DMS 273 (cell line): ENCODE data around the gene ABCD1.
"Not testable (repeated sequence)": the region's sequence is repeated elsewhere in the genome, so short reads cannot be mapped to it uniquely, and the experiment has no call there.

Experiments
- DNase-seq: peaks from one replicate; lab custom pipeline; 2025; ENCODE audit not compliant: unreplicated experiment; lab: John Stamatoyannopoulos, UW

Gene ABCD1

DNA sequence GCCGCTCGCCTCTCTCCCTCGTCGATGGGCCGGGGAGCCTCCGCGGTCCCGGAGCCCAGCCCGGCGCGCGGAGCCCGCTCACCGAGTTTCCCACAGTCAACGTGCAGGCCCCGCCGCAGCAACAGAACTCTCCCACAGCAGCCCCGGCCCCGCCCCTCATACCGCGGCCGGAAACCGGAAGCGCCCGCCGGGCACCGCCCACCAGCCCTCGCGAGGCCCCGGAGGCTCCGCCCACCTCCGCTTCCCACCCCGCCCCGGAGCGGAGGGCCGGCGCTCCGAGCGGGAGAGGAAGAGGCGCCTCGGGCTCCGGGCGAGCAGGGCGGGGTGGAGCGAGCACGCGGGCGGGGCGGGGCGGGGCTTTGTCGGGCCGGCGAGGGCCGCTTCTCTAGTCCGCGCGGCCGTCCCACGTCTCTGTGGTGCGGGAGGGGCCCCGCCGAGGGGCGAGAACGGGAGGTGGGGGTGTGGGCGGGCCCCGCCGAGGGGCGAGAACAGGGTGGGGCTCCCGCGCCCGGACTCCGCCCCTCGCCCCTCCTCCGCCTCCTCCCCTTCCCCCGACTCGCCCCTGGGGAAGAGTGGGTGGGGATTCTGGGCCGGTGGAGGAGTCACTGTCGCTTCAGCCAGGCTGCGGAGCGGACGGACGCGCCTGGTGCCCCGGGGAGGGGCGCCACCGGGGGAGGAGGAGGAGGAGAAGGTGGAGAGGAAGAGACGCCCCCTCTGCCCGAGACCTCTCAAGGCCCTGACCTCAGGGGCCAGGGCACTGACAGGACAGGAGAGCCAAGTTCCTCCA lies at the start of gene ABCD1, which contains the start of gene BCAP31:
TSS of gene ABCD1 (plus strand) at position 605 of the 787 bp plus-strand sequence. CDS start 411 bp downstream, outside the sequence.
TSS of gene BCAP31 (minus strand) at position 136 of the 787 bp plus-strand sequence. CDS start 1,143 bp downstream, outside the sequence.
- DNase-seq: peak; percentile 98

DNA sequence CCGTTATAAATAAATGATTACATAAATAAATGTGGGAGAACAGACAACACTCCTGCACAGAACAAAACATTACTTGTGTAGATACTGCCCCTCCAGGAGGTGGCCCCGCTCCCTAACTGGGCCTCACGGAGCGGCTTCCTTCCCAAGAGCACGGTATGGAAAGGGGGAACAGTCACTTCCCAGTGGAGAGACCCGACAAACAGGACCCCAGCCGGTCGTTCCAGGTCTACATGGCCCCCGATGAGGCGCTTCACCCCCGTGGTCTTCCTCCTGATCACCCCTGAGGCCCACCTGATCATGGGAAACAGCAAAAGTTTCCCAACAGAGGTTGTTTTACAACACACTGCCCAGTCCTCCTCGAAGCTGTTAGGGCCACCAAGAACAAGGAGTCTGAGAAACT lies 43.5 kb upstream of the ABCD1 start:
- DNase-seq: no peak

DNA sequence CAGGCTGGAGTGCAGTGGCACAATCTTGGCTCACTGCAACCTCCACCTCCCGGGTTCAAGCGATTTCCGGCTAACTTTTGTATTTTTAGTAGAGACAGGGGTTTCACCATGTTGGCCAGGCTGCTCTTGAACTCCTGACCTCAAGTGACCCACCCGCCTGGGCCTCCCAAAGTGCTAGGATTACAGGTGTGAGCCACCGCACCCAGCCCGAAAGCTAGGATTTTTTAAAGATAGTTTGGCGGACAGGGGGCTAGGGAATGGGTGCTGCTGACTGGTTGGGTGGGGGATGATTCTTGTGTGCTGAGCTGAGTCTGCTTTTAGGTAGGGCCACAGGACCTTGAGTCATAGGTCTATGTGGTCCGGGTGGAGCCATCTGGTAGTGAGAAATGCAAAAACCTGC lies 41.2 kb upstream of the ABCD1 start:
- DNase-seq: not testable (repeated sequence)

DNA sequence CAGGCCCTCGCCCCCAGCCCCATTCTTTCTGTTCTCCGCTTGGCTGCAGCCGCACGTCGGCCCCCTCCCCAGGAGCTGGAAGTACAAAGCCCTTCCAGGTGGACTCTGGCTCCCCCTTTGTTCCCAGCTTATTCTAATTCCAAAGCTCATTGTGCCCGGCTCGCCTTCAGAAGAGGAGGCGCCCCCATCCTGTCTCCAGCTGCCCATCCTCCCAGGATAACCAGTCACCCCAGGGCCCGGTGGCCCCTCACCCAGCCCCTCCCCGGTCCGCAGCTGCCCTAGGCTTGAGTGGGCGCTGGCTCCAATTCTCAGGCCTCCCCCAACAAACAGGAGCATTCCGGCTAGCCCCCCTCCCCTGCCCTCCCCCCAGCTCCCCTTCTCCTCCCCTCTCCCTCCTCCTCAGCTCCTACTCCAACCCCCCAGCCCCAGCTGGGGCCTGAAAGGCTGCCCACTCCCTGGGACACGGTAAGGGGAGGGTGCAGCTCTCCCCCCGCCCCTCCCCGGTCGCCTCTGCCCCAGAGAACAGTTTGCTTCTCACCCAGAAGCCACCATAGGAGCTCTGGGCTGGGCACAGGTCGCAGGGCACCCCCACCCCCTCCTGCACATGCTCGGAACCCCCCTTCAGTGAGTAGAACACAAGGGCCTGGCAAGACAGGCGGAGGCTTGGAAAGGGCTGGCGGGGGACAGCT lies 40.0 kb upstream of the ABCD1 start:
- DNase-seq: no peak

DNA sequence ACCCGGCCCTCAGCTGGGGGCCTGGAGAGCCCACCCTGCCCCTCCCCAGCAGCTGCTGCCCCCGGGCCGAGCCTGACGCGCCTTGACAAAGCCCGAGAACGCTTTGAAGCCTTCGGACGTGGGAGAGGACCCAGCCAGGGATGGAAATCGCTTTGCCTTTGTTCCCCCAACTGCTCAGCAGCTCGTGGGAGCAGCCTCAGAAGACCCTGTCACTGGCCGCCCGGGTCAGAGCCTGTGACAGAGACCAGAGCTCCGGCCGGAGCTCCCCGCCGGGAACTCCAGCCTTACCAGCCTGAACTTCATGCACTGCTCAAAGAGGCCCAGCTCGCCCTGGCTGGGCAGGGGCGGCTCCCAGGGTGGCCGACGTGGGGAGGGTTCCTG lies 39.5 kb upstream of the ABCD1 start:
- DNase-seq: no peak

DNA sequence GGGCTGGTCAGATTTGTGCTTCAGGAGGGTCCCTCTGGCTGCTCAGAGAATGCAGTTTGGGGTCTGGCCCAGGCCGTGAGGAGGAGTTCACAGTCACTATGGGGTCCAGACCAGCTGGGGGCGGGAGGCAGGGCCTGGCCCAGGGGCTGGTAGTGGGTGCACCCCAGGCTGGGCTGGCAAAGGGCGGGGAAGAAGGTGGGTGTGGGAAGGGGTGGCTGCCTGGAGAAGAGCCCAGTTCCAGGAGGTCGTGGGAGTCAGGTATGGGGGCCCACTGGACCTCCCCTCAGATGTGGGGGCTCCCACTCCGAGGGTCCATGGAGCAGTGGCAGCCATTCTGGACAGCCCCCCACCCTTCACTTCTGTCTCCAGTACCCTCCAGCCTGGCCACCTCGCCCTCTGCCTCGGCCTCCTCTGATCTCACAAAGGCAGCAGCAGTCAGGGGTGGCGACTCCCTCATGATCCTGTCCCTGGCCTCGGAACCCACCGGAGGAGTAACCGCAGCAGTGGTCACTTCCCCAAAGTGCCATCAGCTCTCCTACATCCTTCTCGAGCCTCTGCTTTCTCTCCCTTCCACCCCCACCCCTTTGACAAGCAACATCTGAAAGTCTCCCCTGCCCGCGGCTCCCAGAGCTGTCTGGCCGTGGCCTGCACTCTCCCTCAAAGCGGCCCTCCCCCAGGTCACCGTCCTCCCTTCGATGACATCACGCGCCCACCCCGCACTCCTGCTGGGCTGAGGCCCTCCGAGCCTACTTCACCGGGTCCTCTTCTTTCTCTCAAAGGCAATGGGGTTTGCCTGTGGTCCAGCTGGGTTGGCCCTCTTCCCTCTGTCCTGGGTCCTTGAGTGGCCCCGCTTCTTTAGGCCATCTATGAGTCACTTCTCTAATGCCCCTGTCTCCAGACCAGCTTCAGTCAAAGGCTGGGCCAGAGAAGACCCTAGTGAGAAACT lies 38.6 kb upstream of the ABCD1 start:
- no peak for DNase-seq

DNA sequence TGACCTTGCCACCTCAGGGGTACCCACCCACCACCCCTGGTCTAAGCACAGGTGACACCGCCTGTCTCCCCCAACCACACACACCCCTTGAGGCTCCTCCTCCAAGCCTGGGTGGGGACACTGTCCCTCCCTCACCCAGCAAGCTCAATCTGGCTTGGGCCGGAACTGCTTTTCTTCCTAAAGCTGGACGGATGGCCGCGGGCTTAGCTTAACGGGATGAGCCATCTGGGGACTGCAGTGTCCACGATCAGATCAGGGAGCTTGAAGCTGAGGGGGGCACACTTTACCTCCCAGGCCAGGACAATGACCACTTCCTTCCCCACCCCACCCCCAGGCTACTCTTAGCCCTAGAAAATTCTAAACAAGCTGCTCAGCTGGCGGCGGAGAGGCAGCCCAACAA lies 37.9 kb upstream of the ABCD1 start:
- DNase-seq: no peak

DNA sequence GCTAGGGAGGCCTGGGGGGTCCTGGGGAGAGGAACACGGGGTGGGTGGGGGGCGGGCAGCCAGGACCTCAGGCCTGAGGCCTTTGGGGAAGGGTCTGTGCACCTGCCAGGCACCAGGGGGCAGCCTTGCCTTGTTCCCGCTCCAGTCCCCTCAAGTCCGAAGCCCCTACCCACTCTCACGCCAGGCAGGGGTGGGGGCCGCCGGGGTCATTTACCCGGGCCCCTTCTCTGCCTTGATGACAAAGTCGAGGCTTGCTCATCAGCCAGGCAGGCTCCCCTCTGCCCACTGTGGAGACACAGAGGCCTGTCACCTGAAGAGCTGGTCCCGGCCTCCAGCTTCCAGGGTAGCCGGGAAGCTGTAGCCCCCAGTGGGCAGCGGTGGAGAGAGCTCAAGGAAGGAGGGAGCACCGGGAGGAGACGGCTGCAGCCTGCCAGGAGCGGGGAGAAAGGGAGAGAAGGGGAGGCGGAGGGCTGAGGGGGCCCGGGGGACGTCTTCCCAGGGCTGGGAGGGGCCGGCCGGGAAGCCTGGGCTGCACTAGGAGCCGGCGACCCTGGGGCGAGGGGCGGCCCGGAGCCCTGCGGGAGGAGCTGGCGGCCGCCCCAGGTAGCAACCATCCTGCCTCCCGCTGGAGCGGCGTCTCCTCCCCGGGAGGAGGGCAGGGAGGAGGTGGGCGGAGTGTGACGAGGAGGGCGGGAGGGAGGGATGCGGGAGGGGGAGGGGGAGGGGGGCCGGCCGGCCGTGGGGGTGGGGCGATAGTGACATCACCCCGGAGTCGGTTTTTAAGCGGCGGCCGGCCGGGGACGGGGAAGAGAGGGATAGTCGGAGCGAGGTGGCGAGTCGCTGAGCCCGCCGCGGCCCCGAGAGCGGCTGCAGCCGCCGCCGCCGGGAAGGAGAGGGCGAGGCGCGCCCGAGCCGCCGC lies 37.3 kb upstream of the ABCD1 start, which contains the start of gene SLC6A8:
TSS of gene SLC6A8 (plus strand) at position 806 of the 919 bp plus-strand sequence. CDS start 649 bp downstream, outside the sequence.
- DNase-seq: peak; percentile 85

DNA sequence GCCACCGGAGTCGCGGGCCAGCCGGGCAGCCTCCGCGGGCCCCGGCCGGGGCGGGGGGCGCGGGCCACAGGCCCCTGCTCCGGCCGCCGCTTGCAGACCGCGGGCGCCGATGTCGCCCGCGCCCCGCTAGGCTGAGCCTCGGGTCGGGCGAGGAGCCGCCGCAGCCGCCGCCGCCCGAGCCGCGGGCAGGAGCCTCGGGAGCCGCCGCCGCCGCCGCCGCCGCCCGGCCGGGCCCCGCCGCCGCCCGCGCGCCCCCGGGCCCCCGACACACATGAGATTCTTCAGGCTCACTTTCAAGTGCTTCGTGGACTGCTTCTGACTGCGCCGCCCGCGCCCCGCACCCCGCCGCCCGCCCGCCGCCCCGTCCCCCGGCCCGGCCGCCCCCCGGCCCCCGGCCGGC lies 36.6 kb upstream of the ABCD1 start:
- DNase-seq: no peak

DNA sequence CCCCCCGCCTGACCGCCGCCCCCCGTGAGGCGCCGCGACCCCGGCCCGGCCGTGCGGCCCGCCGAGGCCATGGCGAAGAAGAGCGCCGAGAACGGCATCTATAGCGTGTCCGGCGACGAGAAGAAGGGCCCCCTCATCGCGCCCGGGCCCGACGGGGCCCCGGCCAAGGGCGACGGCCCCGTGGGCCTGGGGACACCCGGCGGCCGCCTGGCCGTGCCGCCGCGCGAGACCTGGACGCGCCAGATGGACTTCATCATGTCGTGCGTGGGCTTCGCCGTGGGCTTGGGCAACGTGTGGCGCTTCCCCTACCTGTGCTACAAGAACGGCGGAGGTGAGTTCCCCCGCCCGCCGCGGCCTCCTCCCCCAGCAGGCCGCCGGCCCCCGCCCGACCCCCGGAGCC lies 36.1 kb upstream of the ABCD1 start:
- no peak for DNase-seq

DNA sequence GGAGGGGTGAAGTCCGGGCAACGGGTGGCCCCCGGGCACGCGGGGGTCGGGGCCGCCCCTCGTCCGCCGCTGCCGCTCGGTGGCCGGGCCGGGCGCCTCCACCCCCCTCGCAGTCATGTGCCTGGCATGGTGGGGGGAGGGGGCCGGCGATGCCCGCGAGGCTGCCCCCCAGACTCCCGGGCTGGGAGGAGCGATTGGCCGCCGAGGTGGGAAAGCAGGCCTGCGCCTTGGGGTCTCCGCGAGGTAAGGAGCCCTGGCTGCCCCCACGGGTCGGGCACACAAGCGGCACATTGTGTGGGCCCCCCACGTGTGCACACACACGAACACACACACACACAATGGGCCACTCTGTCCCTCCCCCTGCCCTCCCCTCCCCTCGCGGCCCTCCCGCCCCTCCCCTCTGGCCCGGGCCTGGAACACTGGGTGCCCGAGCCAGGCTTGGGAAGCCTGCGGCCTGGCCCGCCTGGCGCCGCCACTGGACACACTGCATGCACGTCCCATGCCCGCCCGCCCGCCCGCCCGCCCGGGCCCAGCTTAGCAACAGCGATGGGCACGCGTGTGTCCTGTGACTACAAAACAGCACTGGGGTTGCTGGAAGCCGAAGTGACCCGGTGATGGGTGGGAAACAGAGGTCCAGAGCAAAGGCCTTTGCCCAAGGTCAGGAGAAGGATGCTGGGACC lies 35.6 kb upstream of the ABCD1 start:
- peak; percentile 56 for DNase-seq

DNA sequence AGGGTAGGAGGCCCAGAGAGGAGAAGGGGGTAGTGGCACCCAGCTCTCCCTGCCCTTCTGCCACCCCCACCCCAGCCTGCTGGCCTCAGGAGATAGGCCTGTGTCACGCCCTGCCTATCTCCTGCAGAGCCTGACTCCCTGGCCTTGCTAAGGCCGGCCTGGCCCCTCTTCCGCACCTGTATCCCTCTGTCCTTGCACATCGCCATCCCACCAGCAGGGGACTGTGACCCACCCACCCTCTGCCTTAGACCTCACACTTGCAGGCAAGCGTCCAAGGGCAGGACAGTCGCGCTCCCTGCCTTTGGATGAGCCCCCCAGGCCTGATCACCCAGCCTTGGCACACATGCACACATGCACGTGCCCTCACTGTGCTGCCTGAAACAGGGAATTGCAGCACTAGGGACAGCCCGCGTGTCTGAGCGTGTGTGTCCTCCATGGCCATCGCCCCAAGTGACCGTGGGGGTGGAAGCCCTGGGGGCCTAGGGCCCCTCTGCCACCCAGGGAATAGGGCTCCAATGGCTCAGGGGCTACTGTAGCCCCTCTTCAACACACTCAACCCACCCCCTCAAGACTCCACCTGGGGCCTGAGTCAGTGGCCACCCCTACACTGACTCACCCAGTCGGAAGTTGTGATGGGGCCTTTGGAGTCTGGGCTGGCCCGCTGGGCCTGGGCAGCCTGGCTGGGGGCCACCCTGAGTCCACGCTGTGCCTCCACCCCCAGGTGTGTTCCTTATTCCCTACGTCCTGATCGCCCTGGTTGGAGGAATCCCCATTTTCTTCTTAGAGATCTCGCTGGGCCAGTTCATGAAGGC lies 34.8 kb upstream of the ABCD1 start:
- DNase-seq: peak; percentile 48

DNA sequence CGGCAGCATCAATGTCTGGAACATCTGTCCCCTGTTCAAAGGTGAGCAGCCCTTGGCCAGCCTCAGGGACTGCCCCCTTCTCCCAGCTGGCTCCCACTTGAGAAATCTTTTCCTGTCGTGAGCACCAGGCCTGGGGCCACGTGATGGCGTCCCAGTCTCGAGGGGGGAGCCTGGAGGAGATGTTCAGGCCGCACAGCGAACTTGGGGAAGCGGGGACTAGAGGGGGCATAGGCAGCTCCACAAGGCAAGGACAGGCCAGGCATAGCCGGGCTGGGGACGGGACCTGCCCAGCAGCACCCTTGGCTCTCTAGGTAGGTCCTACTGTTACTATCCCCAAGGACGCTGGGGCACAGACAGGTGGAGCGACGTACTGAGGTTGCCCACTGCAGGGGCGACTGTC lies 34.2 kb upstream of the ABCD1 start:
- DNase-seq: no peak

DNA sequence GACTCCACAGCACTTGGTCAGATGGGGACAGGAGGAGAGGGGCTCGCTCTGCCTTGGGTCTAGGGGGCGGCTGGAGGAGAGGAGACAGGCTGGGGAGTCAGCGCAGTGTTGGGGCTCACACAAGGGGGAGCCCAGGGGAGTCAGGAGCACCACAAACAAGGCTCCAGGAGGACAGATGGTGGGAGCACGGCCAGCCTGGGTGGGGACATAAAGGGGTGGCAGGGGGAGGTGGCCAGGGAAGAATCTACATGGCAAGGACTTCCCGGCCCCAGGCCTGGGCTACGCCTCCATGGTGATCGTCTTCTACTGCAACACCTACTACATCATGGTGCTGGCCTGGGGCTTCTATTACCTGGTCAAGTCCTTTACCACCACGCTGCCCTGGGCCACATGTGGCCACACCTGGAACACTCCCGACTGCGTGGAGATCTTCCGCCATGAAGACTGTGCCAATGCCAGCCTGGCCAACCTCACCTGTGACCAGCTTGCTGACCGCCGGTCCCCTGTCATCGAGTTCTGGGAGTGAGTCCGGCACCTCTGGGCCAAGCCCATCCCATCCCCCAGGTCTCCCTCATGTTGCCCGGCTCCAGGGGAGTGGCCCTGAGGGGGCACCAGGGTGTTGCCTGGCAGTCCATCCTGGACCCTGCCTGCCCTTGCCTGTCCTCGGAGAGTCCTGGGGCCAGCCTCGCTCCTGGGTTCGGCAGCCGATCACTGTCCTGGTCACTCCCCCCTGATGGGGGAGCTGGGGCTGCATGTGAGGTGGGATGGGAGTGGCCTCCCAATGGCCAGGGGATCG lies 33.4 kb upstream of the ABCD1 start:
- DNase-seq: not testable (repeated sequence)

DNA sequence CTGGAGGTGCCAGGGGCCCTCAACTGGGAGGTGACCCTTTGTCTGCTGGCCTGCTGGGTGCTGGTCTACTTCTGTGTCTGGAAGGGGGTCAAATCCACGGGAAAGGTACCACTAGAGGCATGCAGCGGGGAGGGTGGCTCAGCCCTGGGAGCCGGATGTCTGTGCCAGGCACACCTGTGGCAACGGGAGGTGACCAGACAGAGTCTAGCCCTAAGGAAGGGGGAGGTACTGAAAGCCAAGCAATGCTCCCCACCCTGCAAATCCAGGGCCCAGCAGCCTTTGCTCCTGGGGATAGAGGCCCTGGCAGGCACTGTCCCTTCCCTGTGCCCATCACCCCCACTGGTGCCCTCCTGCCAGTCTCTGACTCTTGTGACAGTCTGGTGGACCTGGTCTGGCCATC lies 32.7 kb upstream of the ABCD1 start:
- no peak for DNase-seq

DNA sequence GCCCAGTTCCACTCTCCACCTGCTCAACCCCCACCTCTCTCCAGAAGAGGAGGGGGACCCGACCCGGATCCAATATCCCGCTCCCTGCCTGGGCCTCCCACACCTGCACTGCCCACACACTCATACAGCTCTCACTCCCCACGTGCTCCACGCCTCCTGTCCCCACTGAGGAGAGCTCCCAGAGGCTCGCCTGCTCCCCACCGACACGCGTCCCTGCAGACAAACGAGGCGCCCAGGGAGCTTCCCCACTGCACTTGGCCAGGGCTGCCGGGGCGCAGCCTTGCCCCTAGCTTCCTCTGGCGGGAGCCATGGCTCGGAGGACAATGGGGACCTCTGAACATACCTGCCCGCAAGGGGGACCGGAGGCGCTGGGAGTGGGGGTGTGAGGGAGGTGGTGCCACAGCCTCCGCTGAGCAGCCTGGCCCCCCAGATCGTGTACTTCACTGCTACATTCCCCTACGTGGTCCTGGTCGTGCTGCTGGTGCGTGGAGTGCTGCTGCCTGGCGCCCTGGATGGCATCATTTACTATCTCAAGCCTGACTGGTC lies 32.0 kb upstream of the ABCD1 start:
- DNase-seq: no peak

DNA sequence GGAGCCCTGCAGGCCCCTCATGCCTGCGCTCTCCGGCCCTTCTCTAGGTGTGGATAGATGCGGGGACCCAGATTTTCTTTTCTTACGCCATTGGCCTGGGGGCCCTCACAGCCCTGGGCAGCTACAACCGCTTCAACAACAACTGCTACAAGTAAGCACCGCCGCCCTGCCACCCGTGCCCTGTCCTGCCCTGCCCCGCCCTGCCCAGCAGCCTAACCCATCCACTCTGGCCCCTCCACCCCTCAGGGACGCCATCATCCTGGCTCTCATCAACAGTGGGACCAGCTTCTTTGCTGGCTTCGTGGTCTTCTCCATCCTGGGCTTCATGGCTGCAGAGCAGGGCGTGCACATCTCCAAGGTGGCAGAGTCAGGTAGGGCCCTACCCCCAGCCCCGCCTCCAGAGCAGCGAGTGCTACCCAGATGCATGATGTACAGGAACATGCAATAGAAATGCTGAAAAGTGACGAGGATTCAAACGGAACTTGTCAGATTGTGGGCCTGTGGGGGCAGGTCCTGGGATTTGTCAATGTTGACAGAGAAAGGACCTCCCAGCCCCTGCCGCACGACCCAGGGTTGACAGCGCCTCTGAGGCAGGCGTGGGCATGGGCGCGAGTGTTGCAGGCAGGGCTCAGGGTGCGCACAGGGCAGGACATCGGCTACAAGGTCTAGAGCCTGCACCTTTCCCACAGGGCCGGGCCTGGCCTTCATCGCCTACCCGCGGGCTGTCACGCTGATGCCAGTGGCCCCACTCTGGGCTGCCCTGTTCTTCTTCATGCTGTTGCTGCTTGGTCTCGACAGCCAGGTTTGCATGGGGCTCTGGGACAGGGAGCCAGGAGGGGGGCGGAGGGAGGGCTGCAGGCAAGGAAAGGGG lies 31.2 kb upstream of the ABCD1 start:
- no peak for DNase-seq
